IPS-NIHi11 (cell line): Measurements from ENCODE around the gene RNMT.
"Not testable (repeated sequence)": the region's sequence is repeated elsewhere in the genome, so short reads cannot be mapped to it uniquely, and the experiment has no call there.

Experiments
- DNase-seq: peaks from one replicate; pipeline ENCODE4 v3.0.0; 2012; ENCODE audit warnings: mixed read lengths, low spot score

Gene RNMT

DNA sequence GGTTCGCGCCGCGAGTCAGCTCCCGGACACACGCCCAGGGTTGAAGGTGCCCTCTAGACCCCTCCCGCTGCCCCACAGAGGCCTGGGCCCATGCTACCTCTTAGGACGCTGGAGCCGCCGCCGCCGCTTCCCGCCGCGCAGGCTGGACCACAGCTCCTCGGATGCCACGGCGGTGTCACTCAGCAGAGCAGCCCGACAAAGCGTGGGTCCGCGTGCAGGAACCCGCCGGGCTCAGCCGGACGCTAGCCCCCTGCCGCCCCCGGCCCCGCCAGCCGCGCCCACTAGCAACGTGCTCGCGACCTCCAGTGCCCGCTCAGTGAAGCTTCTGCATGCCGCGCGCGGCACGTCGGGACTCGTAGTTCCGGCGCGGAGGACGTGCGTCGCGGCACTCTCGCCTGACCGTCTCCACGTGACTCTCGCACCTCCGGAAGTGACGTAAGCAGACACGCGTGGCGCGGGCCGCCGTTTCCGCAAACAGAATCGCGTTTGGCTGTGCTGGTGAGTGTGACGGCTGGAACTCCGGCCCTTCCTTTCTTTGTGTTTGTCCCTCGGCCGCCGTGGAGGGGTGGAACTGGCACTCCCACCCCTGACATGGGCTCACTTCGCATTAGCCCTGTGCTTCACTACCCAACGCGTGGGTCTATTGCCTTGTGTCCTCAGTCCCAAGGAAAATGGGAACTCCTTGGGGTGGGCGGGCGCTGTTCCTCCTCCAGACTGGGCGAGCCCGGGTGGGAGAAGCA lies at the start of gene RNMT, which contains the start of gene FAM210A:
Gene RNMT (plus strand): TSS at position 442 of the 740 bp plus-strand sequence. CDS start 4,845 bp downstream, outside the sequence.
Gene FAM210A (minus strand): TSS at position 327 of the 740 bp plus-strand sequence. CDS start 44,481 bp downstream, outside the sequence.
- peak; percentile 92 for DNase-seq

DNA sequence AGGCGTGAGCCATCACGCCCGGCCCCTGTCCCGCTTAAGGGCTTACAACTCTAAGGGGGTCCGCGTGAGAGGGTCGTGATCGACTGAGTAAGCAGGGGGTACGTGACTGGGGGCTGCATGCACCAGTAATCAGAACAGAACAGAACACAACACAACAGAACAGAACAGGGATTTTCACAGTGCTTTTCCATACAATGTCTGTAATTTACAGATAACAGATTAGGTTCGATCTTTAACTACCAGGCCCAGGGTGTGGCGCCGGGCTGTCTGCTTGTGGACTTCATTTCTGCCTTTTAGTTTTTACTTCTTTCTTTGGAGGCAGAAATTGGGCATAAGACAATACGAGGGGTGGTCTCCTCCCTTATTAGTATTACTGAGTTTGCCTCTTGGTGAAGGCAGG lies 49.1 kb upstream of the RNMT start:
- not testable (repeated sequence) for DNase-seq

DNA sequence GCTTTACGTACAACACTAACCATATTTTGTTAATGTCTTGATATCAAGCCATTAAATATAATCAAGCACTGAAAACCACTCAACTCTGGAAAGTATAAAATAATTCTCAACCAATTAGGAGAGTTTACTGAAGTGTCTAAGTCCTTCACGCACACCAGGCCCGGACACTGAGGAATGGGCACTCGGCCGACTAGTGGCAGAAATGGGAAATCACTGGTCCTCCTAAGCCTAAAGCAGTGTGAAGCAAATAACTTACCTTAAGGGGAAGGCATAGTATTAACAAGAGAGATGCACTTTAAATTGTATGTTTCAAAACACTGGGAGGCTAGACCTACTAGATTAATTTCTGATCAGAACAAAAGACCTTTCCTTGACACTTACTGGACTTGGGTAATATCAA lies 45.9 kb upstream of the RNMT start:
- peak; percentile 50 for DNase-seq

DNA sequence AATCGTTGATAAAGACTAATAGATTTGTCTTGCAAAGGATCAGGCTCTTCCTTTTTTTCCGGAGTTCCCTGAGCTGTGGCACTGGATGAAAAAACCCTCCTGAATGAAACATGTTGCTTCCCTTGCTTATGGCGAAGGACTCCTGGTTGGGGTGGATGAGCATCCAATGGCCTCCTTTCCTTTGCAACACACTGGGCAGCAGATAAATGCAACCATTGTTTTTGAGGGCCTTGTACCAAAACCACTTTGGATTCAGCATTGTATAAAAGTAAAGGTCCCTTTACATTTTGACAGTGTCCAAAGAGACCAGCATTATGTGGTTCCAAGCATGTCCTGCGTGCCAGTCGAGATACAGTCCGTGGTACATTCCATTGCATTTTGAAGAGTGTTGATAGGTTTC lies 44.8 kb upstream of the RNMT start:
- no peak for DNase-seq

DNA sequence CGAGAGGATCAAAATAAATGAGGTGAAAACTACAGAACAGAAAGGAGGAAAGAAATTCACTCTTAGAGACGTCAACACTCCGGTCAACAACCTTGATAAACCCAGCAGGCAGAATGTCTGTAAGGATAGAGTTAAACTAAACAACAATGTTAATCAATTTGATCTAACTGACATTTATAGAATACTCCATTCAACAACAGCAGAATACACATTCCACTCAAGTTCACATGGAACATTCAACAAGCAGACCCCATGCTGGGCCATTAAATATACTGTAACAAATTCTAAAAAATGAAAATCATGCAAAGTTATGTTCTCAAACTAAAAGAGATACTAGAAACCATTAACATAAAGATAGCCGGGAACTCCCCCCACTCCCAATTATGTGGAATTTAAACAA lies 41.9 kb upstream of the RNMT start:
- DNase-seq: no peak

DNA sequence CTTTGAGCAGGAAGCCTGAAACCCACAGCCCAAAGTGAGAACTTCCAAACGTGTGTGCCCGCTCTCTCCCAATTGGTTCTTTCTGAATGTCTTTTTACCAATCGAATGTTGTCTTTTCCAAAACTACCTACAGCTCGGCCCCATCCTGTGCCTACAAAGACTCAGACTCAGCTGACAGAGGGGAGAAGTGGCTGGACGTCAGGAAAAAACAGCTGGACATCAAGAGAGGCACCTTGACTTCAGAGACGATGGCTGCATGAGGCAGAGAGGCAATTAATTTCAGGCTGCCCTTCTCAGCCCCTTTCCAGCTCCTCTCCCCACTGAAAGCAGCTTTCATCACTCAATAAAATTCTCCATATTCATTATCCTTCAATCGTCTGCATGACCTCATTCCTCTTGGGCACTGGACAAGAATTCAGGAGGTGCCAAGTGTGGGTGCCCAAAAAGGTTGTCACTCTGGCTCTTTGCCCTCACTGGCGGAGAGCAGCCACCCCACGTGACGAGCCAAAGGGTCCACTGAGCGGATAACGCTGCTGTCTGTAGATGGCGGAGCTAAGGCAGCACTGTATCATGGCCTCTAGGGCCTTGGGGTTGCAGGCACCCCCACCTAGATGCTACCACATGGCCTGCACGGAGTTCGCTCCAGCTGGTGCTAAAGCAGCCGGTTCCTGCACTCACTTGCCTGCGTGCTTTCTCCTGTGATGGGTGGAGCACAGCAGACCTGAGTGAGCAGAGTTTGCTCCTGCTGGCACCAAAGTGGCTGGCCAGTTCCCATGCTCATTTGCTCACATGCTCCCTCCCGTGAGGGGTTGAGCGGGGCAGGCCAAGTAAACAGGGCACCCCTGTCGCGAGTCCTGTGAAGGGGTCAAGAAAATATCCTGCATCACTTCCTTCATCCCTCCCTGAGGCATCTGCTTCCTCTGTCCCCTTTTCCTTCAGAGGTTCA lies 38.0 kb upstream of the RNMT start:
- no peak for DNase-seq

DNA sequence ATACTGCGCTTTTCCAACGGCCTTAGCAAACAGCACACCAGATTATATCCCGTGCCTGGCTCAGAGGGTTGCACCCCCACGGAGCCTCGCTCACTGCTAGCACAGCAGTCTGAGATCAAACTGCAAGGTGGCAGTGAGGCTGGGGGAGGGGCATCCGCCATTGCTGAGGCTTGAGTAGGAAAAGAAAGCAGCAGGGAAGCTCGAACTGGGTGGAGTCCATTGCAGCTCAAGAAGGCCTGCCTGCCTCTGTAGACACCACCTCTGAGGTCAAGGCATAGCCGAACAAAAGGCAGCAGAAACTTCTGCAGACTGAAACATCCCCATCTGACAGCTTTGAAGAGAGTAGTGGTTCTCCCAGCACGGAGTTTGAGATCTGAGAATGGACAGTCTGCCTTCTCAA lies 36.4 kb upstream of the RNMT start:
- not testable (repeated sequence) for DNase-seq

DNA sequence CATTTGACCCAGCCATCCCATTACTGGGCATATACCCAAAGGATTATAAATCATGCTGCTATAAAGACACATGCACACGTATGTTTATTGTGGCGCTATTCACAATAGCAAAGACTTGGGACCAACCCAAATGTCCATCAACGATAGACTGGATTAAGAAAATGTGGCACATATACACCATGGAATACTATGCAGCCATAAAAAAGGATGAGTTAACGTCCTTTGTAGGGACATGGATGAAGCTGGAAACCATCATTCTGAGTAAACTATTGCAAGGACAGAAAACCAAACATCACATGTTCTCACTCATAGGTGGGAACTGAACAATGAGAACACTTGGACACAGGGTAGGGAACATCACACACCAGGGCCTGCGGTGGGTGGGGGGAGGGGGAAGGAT lies 31.1 kb upstream of the RNMT start:
- not testable (repeated sequence) for DNase-seq

DNA sequence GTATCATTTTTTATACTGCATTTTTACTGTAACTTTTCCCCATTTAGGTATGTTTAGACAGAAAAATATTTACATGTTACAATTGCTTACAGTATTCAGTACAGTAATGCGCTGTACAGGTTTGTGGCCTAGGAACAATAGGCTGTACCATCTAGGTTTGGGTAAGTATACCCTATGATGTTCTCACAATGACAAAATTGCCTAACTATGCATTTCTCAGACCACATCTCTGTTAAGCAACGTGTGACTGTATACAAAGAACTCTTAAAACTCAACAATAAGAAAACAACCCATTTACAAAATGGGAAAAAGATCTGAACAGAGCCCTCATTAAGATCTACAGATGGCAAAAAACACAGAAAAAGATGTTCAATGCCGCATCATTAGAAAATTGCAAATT lies 29.5 kb upstream of the RNMT start:
- DNase-seq: no peak

DNA sequence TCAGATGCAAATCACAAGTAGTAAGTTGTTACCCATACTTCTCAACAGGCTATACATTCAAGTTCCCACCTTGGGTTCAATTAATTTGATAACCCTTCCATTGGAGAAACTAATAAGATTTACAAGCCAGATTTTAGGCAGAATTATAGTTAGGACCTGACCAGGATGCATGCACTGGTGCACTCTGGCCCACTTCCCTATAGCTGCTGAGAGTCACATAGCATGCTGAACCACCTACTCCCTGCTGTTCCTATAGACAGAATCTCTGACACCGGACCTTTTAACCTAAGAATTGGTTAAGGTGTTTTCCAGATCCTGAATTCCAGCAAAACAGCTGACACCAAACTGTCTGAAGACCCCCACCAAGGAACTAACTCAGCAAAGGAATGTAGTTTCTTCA lies 26.3 kb upstream of the RNMT start:
- no peak for DNase-seq

DNA sequence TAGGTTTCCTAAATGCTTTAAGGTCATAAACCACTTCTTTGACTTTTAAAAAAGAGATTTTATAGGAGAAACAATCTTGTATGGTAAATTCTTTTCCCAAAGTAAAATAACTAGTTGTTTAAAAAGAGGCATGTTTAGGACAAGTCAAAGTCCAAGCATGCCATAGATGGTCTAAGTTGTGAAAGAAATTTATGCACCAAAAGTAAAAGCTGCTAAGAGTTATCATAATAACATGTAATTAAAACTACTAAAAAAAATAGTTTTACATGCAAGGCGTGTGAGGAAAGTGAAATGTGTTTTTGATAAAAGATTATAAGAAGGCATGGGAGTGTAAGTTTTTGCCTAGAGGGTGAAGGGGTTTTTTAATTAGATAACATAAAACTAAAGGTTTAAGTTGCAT lies 22.6 kb upstream of the RNMT start:
- no peak for DNase-seq

DNA sequence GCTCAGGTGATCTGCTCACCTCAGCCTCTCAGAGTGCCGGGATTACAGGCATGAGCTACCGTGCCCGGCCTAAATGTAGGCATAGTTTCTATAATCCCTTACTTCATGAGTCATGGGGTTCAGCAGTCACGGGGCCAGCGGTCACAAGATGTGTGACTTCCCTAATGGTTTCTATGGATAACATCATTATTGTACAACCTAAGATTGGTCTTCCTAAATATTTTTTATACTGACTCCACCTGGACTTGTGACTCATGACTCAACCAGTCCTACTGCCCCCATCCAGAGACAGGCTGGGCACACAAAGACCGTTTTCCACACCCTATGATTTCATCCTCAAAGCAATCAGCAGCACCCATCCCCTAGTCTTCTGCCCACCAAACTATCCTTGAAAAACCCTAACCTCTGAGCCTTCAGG lies 16.1 kb upstream of the RNMT start:
- no peak for DNase-seq

DNA sequence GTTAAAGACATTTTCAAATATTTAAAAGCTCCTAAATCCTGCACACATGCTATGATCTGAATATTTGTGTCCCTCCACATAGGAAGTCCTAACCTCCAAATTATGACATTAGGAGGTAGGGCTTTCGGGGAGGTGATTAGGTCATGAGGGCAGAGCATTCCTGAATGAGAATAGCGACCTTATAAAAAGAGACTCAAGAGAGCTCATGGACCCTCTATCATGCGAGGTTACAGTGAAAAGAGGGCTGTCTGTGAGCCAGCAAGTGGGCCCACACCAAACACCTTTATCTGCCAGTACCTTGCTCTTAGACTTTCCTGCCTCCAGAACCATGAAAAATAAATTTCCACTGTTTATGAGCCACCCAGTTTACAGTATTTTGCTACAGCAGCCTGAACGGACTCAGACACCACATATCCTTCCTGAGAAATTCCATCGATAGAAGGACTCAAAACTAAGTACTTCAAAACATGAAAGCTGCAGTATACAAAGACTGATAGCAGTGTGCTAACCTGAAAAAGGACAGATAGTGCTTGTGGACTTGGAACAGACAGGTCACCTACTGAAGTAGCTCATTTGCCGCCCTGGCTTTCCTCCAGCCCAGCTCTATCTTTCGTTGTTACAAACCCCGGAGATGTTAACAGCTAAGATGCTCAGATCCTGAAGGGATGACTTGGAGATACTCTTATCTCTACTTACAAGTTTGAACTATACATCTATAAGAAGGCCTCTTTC lies 13.9 kb upstream of the RNMT start:
- DNase-seq: no peak

DNA sequence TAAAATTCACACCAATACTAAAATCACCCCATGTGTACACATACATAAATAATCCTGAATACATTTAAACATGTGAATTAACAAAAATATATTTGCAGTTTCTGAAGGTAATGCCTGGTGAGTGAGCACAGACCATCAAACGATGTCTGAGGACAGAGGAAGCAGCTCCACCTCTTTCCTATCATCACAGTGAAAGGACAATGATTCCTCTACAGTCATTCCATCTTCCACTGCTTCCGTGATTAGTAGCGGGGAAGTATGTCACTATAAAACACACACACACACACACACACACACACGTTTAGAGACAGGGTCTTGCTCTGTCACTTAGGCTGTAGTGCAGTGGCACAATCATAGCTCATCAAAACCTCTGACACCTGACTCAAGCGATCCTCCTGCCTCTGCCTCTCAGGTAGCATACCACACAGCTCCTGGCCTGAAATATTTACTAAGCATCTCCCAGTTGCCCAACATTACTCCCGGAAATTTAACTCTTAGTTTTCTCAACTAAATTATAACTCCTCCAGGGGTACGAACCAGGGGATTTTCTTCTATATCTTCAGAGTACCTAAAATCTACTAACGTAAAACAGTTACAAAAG lies 12.9 kb upstream of the RNMT start:
- DNase-seq: no peak

DNA sequence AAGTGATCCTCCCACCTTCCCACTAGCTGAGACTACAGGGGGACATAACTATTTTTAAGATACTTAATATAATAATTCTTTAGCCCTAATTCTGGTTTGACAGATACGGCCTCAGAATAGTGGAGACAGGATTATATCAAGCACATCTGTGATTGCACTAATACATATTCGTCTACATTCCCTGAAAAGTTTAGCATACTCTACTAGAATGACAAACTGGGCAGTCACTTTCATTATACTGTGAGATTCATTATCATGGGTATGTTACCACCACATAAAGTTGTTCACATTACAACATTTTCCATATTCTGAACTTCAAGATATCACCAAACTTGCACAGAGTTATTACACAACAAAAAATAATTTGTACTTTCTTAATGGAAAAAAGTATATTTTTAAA lies 11.1 kb upstream of the RNMT start:
- no peak for DNase-seq

DNA sequence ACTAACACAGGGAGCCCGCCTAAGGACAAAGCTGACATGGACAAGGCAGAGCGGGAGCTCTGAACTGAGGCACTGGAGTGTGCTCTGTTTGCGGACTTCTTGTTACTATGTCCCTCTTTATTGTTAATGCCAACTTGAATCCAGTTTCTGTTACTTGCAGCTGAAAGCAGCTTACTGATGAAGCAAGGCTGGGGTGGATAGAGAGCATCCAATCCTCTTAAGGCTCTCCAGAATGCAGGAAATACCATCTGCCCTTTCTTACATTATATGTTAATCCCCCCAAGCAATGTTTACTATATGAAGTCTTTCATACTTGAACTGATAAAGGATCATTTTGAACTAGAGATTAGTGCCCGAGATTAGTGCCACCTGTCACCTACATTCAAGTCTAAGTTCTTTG lies 9.6 kb upstream of the RNMT start:
- no peak for DNase-seq

DNA sequence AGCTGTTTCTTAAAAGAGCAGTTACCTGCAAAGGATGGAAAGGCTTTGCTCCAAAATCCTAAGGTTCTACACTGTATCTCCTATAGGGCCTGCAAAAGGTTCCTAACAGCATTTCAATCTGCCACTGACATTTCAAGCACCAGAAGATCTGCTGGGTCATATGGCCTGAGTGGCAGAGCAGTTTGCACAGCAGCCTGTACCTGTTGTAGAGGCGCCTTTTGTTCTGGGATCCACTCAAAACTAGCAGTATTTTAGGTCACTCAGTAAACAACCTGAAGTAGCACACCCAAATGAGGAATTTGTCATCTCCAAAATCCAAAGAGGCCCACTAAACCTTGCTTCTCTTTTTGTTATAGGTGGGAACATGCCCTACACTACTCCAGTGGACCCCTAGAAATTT lies 6.3 kb upstream of the RNMT start:
- DNase-seq: no peak

DNA sequence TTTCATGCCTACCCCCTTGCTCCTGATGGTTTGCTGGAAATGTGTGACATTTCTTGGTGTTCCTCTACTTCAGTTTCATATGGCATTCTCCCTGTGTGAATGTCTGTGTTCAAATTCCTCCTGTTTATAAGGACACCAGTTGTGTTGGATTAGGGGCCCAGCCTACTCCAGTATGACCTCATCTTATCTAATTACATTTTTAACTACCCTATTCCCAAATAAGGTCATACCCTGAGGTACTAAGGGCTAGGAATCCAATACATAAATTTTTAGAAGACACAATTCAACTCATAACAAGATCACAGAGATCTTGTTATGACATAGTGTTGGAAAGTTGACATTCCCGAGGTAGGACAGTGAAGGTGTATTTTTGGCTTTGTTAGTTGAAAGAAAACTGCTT lies 5.6 kb upstream of the RNMT start:
- DNase-seq: no peak

DNA sequence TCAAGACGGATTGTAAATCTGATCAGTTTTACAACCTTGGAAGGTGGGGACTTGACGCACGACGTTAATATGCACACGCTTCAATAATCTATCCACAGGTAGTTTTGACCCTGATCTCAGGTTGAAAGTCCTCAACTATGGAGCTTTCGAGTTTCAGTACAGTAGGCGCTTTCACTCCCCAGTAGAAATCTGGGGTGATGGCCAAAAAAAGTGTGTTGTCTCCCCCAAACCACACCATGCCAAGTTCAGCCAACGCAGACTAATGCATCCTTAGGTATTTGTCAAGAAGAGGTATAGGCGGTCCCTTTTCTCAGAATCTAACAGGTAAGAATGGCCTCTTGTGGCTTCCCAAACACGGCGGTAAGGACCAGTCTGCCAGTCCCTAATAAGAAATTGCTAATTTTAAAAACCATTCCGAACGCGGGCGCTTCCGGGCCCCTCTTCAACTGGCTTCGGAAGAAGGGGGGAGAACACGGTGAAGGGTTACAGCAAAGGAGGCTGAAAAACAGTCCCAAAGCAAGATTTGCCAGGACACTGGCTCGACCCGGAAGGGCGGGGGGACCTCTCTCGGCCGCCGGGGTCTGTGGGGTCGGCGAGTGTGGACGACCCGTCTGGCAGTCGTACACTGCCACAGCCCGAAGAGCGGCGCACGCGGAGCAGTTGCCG lies 774 bp upstream of the RNMT start:
- DNase-seq: peak; percentile 24

DNA sequence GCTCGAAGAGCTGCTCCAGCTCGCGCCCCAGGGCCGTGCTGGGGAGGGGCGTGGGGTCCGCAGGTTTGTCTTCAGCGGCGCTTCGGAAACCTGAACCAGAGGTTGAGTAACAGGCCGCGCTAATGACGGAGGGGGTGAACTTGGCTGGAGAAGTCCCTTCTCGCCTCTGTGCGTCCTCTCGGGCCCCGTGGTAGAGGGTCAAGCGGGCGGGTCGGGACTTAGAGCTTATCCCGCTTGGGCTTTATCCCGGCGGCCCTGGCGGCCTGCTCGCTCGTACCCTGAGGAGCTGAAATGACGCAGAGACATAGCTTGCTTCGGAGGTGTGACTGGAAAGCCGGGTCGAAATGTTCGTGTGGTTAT lies 479 bp downstream of the RNMT start:
- peak; percentile 40 for DNase-seq

DNA sequence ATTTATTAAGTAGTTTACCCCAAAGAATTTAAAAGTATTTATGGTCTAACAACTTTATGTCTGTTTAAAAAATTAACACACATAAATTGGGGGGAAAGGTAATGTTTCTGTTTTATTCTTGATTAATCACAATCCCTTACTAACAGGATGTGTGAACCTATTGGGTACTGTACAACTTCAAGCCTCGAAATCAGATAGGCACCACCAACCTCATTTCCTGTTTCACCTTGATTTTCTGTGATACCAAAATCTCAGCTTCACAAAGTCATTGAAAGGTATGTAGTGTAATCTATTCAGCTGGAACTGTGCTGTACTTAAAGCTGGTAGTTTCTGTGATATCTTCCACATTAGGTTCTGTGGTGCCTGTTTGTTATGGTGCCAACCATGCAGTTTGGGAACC lies 4.0 kb downstream of the RNMT start:
- no peak for DNase-seq

DNA sequence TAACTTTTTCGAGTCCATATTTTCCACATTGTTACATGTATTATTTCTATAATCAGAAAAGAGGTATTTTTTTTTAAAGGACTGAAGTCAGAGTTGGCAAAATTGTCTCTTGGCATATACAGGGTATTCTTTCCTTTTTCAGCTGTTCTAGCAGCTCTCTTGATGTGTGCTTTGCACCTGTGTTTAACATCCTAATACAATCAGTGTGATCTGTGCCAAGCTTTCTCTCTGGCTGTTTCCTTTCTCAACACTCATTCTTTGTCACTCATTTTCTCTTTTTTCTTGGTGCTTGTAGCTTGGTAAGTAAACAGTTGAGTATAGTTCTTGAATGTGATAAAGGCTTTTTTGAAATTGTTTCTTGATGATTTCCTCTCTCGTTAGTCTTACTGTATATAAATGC lies 9.2 kb downstream of the RNMT start:
- DNase-seq: no peak
